DND-41 (cell line): Measurements from ENCODE around the gene SYNM.

ENCODE experiments used
- ATAC-seq: fragments of 200-7000 bp; cut with Tn5 transposase; 3 replicates; pipeline ENCODE4 v1.9.1; 2021; ENCODE audit warnings: low read depth; ENCODE audit not compliant: insufficient read depth
- DNase-seq: peaks from one replicate; pipeline ENCODE4 v3.0.0-alpha.2; 2020
- H2AFZ ChIP-seq: 2 replicates; pipeline ENCODE4 v1.6.0; 2012; ENCODE audit warnings: low read depth, low read length
- H3K27ac ChIP-seq: 2 replicates; pipeline ENCODE4 v1.5.1; 2012; ENCODE audit warnings: low read length, inconsistent platforms
- H3K27me3 ChIP-seq: fragments of 200-600 bp; sonication (generic); 2 replicates; pipeline ENCODE4 v1.6.0; 2012; ENCODE audit warnings: low read length, mild to moderate bottlenecking, inconsistent platforms; ENCODE audit not compliant: insufficient read depth, poor library complexity
- H3K36me3 ChIP-seq: 2 replicates; pipeline ENCODE4 v1.5.1; 2012; ENCODE audit warnings: low read length, inconsistent platforms; ENCODE audit not compliant: insufficient read depth
- H3K4me1 ChIP-seq: 2 replicates; pipeline ENCODE4 v1.5.1; 2012; ENCODE audit warnings: mild to moderate bottlenecking, low read length; ENCODE audit not compliant: insufficient read depth
- H3K4me2 ChIP-seq: 2 replicates; pipeline ENCODE4 v1.6.0; 2012; ENCODE audit warnings: mild to moderate bottlenecking, moderate library complexity, low read length, inconsistent platforms; ENCODE audit not compliant: insufficient read depth
- H3K4me3 ChIP-seq, 2 experiments: fragments of 200-600 bp in 1 of 2; shearing (Covaris generic) in 1 of 2; 2 replicates each; pipeline ENCODE4 v1.5.1; 2012 to 2016; ENCODE audit warnings: inconsistent platforms in 2 of 2, low read length in 2 of 2, mild to moderate bottlenecking in 2 of 2, low read depth in 1 of 2, moderate library complexity in 1 of 2
- H3K79me2 ChIP-seq: 2 replicates; pipeline ENCODE4 v1.6.0; 2012; ENCODE audit warnings: low read length, inconsistent platforms; ENCODE audit not compliant: insufficient read depth
- H3K9ac ChIP-seq: 2 replicates; pipeline ENCODE4 v1.6.0; 2012; ENCODE audit warnings: low read depth, mild to moderate bottlenecking, inconsistent platforms, low read length, moderate library complexity
- H3K9me3 ChIP-seq: 2 replicates; pipeline ENCODE4 v1.5.1; 2012; ENCODE audit warnings: low read length, moderate library complexity, mild to moderate bottlenecking, inconsistent platforms; ENCODE audit not compliant: insufficient read depth, severe bottlenecking
- H4K20me1 ChIP-seq: 2 replicates; pipeline ENCODE4 v1.6.0; 2012; ENCODE audit warnings: low read length; ENCODE audit not compliant: insufficient read depth
- EZH2 ChIP-seq: IDR thresholded peaks from 3 replicates; pipeline ENCODE4 v1.6.1; 2012; ENCODE audit warnings: borderline replicate concordance, low read depth, mild to moderate bottlenecking, moderate library complexity, low read length, inconsistent platforms; ENCODE audit not compliant: severe bottlenecking
- TF ChIP-seq, protein P1 (sequence below): IDR thresholded peaks from 2 replicates; pipeline ENCODE4 v1.5.1; 2012; ENCODE audit warnings: borderline replicate concordance, low read length, moderate library complexity, mild to moderate bottlenecking; ENCODE audit not compliant: poor library complexity, severe bottlenecking; ENCODE audit errors: extremely low read depth

Gene SYNM

DNA sequence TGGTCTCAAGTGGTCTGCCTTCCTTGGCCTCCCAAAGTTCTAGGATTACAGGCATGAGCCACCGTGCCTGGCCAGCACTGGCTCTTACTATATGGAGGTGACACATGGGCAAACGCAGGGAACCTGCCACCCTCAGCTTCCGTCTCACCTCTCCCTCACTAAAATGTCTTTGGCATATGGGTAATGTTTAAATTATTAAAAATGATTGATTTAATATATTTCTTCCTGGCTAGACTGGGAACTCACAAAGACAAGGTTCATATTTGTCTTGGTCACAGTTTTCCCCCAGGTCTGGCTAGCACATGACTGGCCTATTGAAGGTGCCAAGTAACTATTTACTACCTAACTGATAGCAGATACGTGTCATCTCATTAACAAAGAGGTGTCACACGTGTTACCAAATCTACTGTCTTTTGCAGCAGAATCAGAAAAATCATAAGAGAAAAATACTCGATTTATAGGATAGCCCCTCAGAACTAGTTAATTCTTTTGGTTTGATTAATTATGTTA lies 48.2 kb downstream of the SYNM start:
- Histone ChIP-seq H3K27ac (no peak overlapping the region), H3K9ac (no peak overlapping the region), H2AFZ (no peak overlapping the region), H3K4me3 (no peak overlapping the region), H3K36me3 (peaks cover 14% of the 10 kb centered on the region; the same call in 1 of the 2 replicates), H3K27me3 (no peaks in the 10 kb centered on the region), H3K4me2 (no peak overlapping the region), H4K20me1 (no peaks in the 10 kb centered on the region), H3K9me3 (no peaks in the 10 kb centered on the region), H3K79me2 (no peaks in the 10 kb centered on the region), H3K4me1 (no peaks in the 10 kb centered on the region)
- TF ChIP-seq EZH2 = no peak
- TF ChIP-seq, protein P1, sequence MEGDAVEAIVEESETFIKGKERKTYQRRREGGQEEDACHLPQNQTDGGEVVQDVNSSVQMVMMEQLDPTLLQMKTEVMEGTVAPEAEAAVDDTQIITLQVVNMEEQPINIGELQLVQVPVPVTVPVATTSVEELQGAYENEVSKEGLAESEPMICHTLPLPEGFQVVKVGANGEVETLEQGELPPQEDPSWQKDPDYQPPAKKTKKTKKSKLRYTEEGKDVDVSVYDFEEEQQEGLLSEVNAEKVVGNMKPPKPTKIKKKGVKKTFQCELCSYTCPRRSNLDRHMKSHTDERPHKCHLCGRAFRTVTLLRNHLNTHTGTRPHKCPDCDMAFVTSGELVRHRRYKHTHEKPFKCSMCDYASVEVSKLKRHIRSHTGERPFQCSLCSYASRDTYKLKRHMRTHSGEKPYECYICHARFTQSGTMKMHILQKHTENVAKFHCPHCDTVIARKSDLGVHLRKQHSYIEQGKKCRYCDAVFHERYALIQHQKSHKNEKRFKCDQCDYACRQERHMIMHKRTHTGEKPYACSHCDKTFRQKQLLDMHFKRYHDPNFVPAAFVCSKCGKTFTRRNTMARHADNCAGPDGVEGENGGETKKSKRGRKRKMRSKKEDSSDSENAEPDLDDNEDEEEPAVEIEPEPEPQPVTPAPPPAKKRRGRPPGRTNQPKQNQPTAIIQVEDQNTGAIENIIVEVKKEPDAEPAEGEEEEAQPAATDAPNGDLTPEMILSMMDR = no peak
- ATAC-seq (no peak), DNase-seq (no peak)

GRCh38 chr15:99154271-99154670 lies 49.4 kb downstream of the SYNM start:
- H3K4me1 ChIP-seq = no peaks in the 10 kb centered on the region
- no peak overlapping the region for H2AFZ ChIP-seq
- H3K79me2 ChIP-seq = no peaks in the 10 kb centered on the region
- no peak for TF ChIP-seq EZH2
- TF ChIP-seq, protein P1 = no peak
- H3K4me2 ChIP-seq = no peak overlapping the region
- no peaks in the 10 kb centered on the region for H3K9me3 ChIP-seq
- no peak overlapping the region for H3K27ac ChIP-seq
- H3K9ac ChIP-seq = no peak overlapping the region
- H4K20me1 ChIP-seq = no peaks in the 10 kb centered on the region
- no peaks in the 10 kb centered on the region for H3K27me3 ChIP-seq
- no peak for DNase-seq
- ATAC-seq = no peak
- peaks cover 18% of the 10 kb centered on the region; the same call in 1 of the 2 replicates for H3K36me3 ChIP-seq
- no peak overlapping the region for H3K4me3 ChIP-seq

GRCh38 chr15:99155961-99156443 lies 51.1 kb downstream of the SYNM start:
- H3K27ac ChIP-seq = no peak overlapping the region
- H3K36me3 ChIP-seq = peaks cover 20% of the 10 kb centered on the region; the same call in 1 of the 2 replicates
- TF ChIP-seq, protein P1 = no peak
- no peak for TF ChIP-seq EZH2
- ATAC-seq = peak; percentile 54; the same call in 2 of the 3 replicates
- H3K79me2 ChIP-seq = no peaks in the 10 kb centered on the region
- no peak overlapping the region for H3K9ac ChIP-seq
- no peak overlapping the region for H3K4me3 ChIP-seq
- H3K4me2 ChIP-seq = no peak overlapping the region
- H4K20me1 ChIP-seq = no peaks in the 10 kb centered on the region
- DNase-seq = no peak
- H3K27me3 ChIP-seq = no peaks in the 10 kb centered on the region
- no peak overlapping the region for H2AFZ ChIP-seq
- H3K9me3 ChIP-seq = no peaks in the 10 kb centered on the region
- no peaks in the 10 kb centered on the region for H3K4me1 ChIP-seq
